ENCODE results near the gene AOPEP.

Gene AOPEP

DNA sequence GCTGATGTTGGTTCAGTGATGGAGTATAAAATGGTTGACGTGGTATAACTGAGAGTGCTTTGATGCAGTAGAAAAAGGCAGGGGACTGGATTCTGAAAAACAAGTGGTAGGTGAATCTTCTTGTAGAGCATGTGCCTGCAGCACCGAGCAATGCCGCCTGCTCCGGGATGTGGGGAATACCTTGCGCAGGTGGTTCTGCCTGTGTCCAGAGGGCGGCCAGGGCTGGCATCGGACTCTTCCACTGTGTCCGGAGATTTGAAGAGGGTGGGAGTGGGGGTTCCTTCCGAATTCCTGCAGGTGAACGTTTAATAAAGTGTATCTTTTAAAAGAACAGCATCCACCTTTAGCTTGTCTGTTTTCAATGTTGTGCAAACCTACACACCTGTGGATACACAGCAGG lies 353.0 kb downstream of the AOPEP start:
- Histone ChIP-seq H3K36me3 (peaks cover 92% of the 10 kb centered on the region), H3K27me3 (no peaks in the 10 kb centered on the region), H3K4me1 (peaks cover 20% of the 10 kb centered on the region), H3K4me3 (ENCODE audit: low read depth, low read length) (no peak overlapping the region), H3K9me3 (no peaks in the 10 kb centered on the region)
- DNase-seq = no peak
- TF ChIP-seq, protein P1, sequence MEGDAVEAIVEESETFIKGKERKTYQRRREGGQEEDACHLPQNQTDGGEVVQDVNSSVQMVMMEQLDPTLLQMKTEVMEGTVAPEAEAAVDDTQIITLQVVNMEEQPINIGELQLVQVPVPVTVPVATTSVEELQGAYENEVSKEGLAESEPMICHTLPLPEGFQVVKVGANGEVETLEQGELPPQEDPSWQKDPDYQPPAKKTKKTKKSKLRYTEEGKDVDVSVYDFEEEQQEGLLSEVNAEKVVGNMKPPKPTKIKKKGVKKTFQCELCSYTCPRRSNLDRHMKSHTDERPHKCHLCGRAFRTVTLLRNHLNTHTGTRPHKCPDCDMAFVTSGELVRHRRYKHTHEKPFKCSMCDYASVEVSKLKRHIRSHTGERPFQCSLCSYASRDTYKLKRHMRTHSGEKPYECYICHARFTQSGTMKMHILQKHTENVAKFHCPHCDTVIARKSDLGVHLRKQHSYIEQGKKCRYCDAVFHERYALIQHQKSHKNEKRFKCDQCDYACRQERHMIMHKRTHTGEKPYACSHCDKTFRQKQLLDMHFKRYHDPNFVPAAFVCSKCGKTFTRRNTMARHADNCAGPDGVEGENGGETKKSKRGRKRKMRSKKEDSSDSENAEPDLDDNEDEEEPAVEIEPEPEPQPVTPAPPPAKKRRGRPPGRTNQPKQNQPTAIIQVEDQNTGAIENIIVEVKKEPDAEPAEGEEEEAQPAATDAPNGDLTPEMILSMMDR (IDR thresholded peaks at IDR 0.05; ENCODE audit: low read depth, low read length) = no peak

DNA sequence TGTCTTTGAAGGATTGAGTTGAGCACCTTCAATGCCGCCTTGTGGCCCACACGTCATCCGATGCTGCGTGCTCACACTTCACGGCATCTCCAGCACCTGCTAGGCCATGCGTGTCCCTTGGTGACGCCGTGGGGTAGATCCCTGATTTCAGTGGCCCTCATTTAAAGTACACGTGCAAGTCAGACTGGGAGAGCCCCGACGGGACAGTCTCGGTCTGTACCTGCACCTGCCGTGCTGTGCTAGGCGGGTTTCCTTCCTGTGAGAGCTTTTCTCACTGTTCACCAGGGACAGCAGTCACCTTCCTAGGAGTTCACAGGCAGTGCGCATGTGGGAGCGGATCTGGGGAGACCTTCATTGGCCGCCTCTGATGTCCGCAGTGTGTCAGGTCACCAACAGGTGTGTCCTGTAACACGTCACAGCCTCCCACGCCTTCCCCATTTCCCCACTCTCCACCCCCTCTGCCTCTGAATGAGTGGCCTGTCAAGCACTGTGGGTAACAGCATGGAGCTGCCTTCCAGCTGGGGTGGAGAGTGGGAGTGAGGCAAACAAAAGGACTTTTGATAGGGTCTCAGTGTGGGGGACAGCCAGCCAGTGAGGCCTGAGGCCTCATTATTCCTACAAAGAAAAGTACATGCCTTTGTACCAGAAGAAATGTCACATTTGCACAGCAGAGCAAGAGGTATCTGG lies 354.6 kb downstream of the AOPEP start:
- Histone ChIP-seq H3K9me3 (no peaks in the 10 kb centered on the region), H3K36me3 (peaks cover 93% of the 10 kb centered on the region), H3K4me1 (peaks cover 17% of the 10 kb centered on the region), H3K4me3 (ENCODE audit: low read depth, low read length) (no peak overlapping the region), H3K27me3 (no peaks in the 10 kb centered on the region)
- TF ChIP-seq, protein P1 (IDR thresholded peaks at IDR 0.05; ENCODE audit: low read depth, low read length) = no peak
- DNase-seq = no peak

DNA sequence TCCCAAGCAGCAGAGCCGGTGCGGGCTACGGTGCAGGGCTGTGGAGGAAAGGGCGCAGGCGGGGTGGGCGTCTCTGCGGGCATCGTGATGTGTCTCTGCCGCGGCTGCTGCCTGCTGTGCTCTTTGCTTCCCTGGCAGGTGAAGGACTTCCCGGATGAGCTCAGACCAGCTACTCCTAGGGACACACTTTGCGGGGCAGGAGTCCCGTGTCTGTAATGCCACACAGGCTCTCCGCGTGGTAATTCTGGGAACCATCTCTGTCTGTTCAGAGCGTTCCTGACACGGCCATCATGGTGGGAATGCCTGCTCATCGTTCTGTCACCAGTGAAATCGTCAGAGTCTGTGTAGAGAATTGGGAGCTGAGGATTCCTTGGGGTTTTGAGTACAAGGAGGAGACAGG lies 355.5 kb downstream of the AOPEP start:
- no peaks in the 10 kb centered on the region for H3K27me3 ChIP-seq
- no peak for DNase-seq
- peaks cover 8% of the 10 kb centered on the region for H3K4me1 ChIP-seq
- no peak overlapping the region for H3K4me3 ChIP-seq (ENCODE audit: low read depth, low read length)
- peaks cover 93% of the 10 kb centered on the region for H3K36me3 ChIP-seq
- no peaks in the 10 kb centered on the region for H3K9me3 ChIP-seq
- TF ChIP-seq, protein P1 (IDR thresholded peaks at IDR 0.05; ENCODE audit: low read depth, low read length) = no peak

DNA sequence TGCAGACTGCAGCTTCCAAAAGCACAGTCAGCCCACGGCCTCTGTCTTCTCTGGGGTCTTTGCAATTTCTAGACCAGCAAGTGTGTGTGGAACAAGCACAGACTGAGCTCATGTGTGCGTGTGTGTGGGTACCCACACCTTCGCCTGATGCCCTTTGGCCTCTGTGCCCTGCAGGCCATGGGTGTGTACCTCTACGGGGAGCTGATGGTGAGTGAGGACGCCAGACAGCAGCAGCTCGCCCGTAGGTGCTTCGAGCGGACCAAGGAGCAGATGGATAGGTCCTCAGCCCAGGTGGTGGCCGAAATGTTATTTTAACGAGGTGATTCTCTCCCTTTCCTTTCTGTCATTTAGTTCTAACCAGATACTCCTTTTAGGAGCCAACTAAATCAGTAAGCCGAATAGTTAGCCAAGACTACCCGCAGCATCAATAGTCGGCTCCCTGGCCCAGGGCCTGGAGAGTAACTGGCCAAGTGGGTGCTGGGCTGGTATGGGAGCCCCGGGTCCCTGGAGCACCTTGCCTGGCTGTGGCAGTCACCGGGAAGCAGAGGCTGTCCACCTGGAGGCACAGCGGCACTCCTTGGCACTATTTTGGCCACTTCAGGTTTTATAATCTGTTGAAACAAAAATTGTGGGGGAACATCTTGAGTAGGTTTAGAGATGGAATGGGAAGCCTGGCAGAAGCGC lies 356.0 kb downstream of the AOPEP start:
- DNase-seq = no peak
- Histone ChIP-seq H3K36me3 (peaks cover 90% of the 10 kb centered on the region), H3K9me3 (no peaks in the 10 kb centered on the region), H3K4me1 (peaks cover 3% of the 10 kb centered on the region), H3K4me3 (ENCODE audit: low read depth, low read length) (no peak overlapping the region), H3K27me3 (no peaks in the 10 kb centered on the region)
- TF ChIP-seq, protein P1 (IDR thresholded peaks at IDR 0.05; ENCODE audit: low read depth, low read length) = no peak

DNA sequence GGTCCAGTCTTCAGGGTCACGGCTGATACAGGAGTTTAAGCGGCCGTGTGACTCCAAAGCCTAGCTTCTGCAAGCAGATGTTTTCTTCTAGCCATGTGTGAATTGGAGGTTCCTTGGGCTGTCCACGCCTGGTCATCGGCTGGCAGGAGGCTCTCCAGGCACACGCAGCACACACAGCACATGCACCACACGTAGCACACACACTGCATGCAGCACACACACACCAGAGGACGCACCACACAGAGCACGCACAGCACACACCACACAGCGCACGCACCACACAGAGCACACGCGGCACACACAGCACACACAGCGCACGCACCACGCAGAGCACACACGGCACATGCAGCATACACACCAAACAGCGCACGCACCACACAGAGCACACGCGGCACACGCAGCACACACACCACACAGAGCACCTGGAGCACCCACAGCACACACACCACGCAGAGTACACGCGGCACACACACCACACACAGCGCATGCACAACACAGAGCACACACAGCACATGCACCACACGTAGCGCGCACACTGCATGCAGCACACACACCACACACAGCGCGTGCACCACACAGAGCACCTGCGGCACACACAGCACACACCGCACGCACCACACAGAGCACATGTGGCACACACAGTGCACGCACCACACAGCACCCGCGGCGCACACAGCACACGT lies 356.7 kb downstream of the AOPEP start:
- H3K36me3 ChIP-seq = peaks cover 91% of the 10 kb centered on the region

More for the DNA sequence above, 356.7 kb downstream of the AOPEP start:
- Histone ChIP-seq H3K4me1 (no peaks in the 10 kb centered on the region), H3K4me3 (ENCODE audit: low read depth, low read length) (no peak overlapping the region), H3K9me3 (no peaks in the 10 kb centered on the region), H3K27me3 (no peaks in the 10 kb centered on the region)
- TF ChIP-seq, protein P1 (IDR thresholded peaks at IDR 0.05; ENCODE audit: low read depth, low read length) = no peak
- DNase-seq = no peak
